GM06990 (cell line): Measurements from ENCODE around the gene TANGO6.

Experiments
- DNase-seq: peaks from one replicate; pipeline ENCODE4 v3.0.0-alpha.2; 2011; ENCODE audit not compliant: insufficient read length; ENCODE audit errors: extremely low read depth
- H3K27me3 ChIP-seq: replicated peaks from 2 replicates; pipeline ENCODE4 v1.6.0; 2011; ENCODE audit warnings: low read length; ENCODE audit not compliant: control insufficient read depth, insufficient read depth
- H3K36me3 ChIP-seq: 2 replicates; pipeline ENCODE4 v1.5.1; 2011; ENCODE audit warnings: low read length; ENCODE audit not compliant: control insufficient read depth, insufficient read depth
- H3K4me3 ChIP-seq: replicated peaks from 2 replicates; pipeline ENCODE4 v1.5.1; 2011; ENCODE audit warnings: low read depth, mild to moderate bottlenecking, control low read depth, low read length
- CTCF ChIP-seq: IDR thresholded peaks from 2 replicates; pipeline ENCODE4 v1.5.1; 2011; ENCODE audit warnings: low read length, control low read depth, mild to moderate bottlenecking, inconsistent platforms; ENCODE audit not compliant: insufficient read depth, poor library complexity, severe bottlenecking

The TANGO6 gene

GRCh38 chr16:69017036-69017783 is 173.9 kb downstream of the TANGO6 start:
- Histone ChIP-seq H3K4me3 (no peak overlapping the region), H3K27me3 (no peaks in the 10 kb centered on the region), H3K36me3 (no peaks in the 10 kb centered on the region)
- no peak for DNase-seq
- no peak for TF ChIP-seq CTCF

GRCh38 chr16:69019811-69020210 is 176.5 kb downstream of the TANGO6 start:
- Histone ChIP-seq H3K27me3 (no peaks in the 10 kb centered on the region), H3K36me3 (no peaks in the 10 kb centered on the region), H3K4me3 (no peak overlapping the region)
- no peak for DNase-seq
- no peak for TF ChIP-seq CTCF

GRCh38 chr16:69029121-69029520 is 185.8 kb downstream of the TANGO6 start:
- Histone ChIP-seq H3K27me3 (no peaks in the 10 kb centered on the region), H3K4me3 (no peak overlapping the region), H3K36me3 (peaks cover 4% of the 10 kb centered on the region)
- TF ChIP-seq CTCF: no peak
- no peak for DNase-seq

- no peaks in the 10 kb centered on the region; the same call in 1 of the 2 replicates for H3K36me3 ChIP-seq
- DNase-seq: no peak
- no peaks in the 10 kb centered on the region for H3K27me3 ChIP-seq
- H3K4me3 ChIP-seq: no peak overlapping the region
- no peak for TF ChIP-seq CTCF
These were observed 188.6 kb downstream of the TANGO6 start for GRCh38 chr16:69031877-69032301.

- Histone ChIP-seq H3K4me3 (no peak overlapping the region), H3K27me3 (no peaks in the 10 kb centered on the region), H3K36me3 (no peaks in the 10 kb centered on the region; the same call in 1 of the 2 replicates)
- no peak for DNase-seq
- TF ChIP-seq CTCF: no peak
These were observed 190.0 kb downstream of the TANGO6 start for GRCh38 chr16:69033151-69033949.
